Spleen (tissue), 11 donors: ENCODE data around the gene CHM. TPM values are rescaled to one million over a fixed set of nuclear protein-coding genes. Genes with fewer than 3 reads are reported as not detected.

Source experiments
- DNase-seq: peaks from one replicate; pipeline ENCODE4 v3.0.0-alpha.2; 2020
- H3K27ac ChIP-seq, 8 donors: fragments of 200-600 bp; sonication (generic) in 7 of 8; 1 replicate in 4 of 8; 2 replicates in 4 of 8; pipeline versions ENCODE4 v1.5.0 to v1.8.0; 2016 to 2021; ENCODE audit warnings: inconsistent platforms in 4 of 8, mild to moderate bottlenecking in 4 of 8, moderate library complexity in 1 of 8
- H3K27me3 ChIP-seq, 7 donors: fragments of 200-600 bp; sonication (generic) in 6 of 7; replicated peaks in 1 of 7; 1 replicate in 4 of 7; 2 replicates in 3 of 7; pipeline versions ENCODE4 v1.5.0 to v1.8.0; 2016 to 2021; ENCODE audit warnings: inconsistent platforms in 3 of 7, mild to moderate bottlenecking in 1 of 7
- H3K36me3 ChIP-seq, 6 donors: fragments of 200-600 bp; sonication (generic) in 5 of 6; 1 replicate in 4 of 6; 2 replicates in 2 of 6; pipeline versions ENCODE4 v1.5.0 to v1.8.0; 2016 to 2021; ENCODE audit warnings: inconsistent platforms in 2 of 6
- H3K4me1 ChIP-seq, 6 donors: fragments of 200-600 bp; sonication (generic) in 5 of 6; 1 replicate in 3 of 6; 2 replicates in 3 of 6; pipeline versions ENCODE4 v1.5.0 to v1.8.0; 2016 to 2021; ENCODE audit warnings: inconsistent platforms in 3 of 6
- H3K4me3 ChIP-seq, 8 donors: fragments of 200-600 bp; sonication (generic) in 7 of 8; 1 replicate in 4 of 8; 2 replicates in 4 of 8; pipeline versions ENCODE4 v1.5.0 to v1.8.0; 2016 to 2021; ENCODE audit warnings: inconsistent platforms in 4 of 8, mild to moderate bottlenecking in 4 of 8, moderate library complexity in 2 of 8
- H3K9me3 ChIP-seq, 8 donors: fragments of 200-600 bp; sonication (generic) in 7 of 8; 1 replicate in 4 of 8; 2 replicates in 4 of 8; pipeline versions ENCODE4 v1.5.0 to v1.8.0; 2016 to 2021; ENCODE audit warnings: inconsistent platforms in 4 of 8
- POLR2A ChIP-seq, 3 donors: fragments of 450-650 bp; IDR thresholded peaks; one replicate each; pipeline ENCODE4 v1.5.1; 2017; ENCODE audit warnings: antibody characterized with exemption in 3 of 3, mild to moderate bottlenecking in 1 of 3
- POLR2AphosphoS5 ChIP-seq, 3 donors: sonication (generic); formaldehyde crosslinking; IDR thresholded peaks; one replicate each; pipeline ENCODE4 v1.5.1; 2017; ENCODE audit warnings: antibody characterized with exemption in 3 of 3
- WGBS, 5 donors: extraction: QIAGEN DNeasy Blood & Tissue Kit in 3 of 5; methylation state at CpG; one replicate each; pipeline versions ENCODE4 v1.1.5 to v1.1.7; 2013 to 2018; 5-methylcytosine and 5-hydroxymethylcytosine counted together
- intact Hi-C: fragments of 100-400 bp; cut with DNase I; formaldehyde crosslinking; loops from one replicate; pipeline ENCODE4 v1.15.0; 2023; ENCODE audit warnings: low total_unique reads
- polyA plus RNA-seq, 3 donors: library from polyadenylated mRNA; stranded (reverse); fragments of 200-250 nt; gene quantifications; one replicate each; pipeline ENCODE4 v1.2.1, GENCODE V29; 2013
- total RNA-seq, 7 donors: library from RNA; depleted of rRNA in 3 of 7; stranded (reverse); fragments of >200 nt in 3 of 7; fragmentation: NEBNext Ultra II Directional in 4 of 7; extraction: Animal tissue kit (Norgen Biotek cat#: 25700) in 4 of 7; gene quantifications; one replicate each; pipeline versions ENCODE4 v1.1.0 to v1.2.1, GENCODE V29; 2016 to 2021
- TF ChIP-seq, protein P1 (sequence below), 11 experiments: fragments of 200-600 bp in 7 of 11; fragments of 450-650 bp in 4 of 11; sonication (generic) in 4 of 11; IDR thresholded peaks in 8 of 11; conservative IDR thresholded peaks in 3 of 11; 1 replicate in 7 of 11; 2 replicates in 4 of 11; pipeline versions ENCODE4 v1.4.0 to v1.8.0; 2016 to 2021; ENCODE audit warnings: antibody characterized with exemption in 11 of 11, inconsistent platforms in 4 of 11, mild to moderate bottlenecking in 1 of 11
- donor health status: healthy with polysubstance abuse.
- donor health status: DM: no; HTN: no; CAD: no; lungs with moderate emphysema.
- donor health status: DM: no; HTN: no; CAD: no.
- donor health status: Bipolar disorder and iron deficiency.
- donor health status: healthy.
- donor health status: DM: no; HTN: no; CAD: no.
- donor health status: DM: yes; HTN: yes; CAD: no.

CHM gene
- total and polyA plus RNA-seq, 10 donors = 9.3 to 35.3 (median 23.3) TPM

GRCh38 chrX:86051741-86052140 lies 4.4 kb upstream of the CHM start:
- Histone ChIP-seq H3K36me3 (no peaks in the 10 kb centered on the region), H3K9me3 (no peaks in the 10 kb centered on the region), H3K27ac (no peak overlapping the region), H3K4me1 (peaks cover 0 to 2% (median under 1%) of the 10 kb centered on the region in 6 donors), H3K27me3 (peaks cover 0 to 7% (median 0%) of the 10 kb centered on the region in 7 donors), H3K4me3 (no peak overlapping the region)
- DNase-seq = no peak
- TF ChIP-seq POLR2A (IDR thresholded peaks at IDR 0.05) = no peak
- TF ChIP-seq, protein P1, sequence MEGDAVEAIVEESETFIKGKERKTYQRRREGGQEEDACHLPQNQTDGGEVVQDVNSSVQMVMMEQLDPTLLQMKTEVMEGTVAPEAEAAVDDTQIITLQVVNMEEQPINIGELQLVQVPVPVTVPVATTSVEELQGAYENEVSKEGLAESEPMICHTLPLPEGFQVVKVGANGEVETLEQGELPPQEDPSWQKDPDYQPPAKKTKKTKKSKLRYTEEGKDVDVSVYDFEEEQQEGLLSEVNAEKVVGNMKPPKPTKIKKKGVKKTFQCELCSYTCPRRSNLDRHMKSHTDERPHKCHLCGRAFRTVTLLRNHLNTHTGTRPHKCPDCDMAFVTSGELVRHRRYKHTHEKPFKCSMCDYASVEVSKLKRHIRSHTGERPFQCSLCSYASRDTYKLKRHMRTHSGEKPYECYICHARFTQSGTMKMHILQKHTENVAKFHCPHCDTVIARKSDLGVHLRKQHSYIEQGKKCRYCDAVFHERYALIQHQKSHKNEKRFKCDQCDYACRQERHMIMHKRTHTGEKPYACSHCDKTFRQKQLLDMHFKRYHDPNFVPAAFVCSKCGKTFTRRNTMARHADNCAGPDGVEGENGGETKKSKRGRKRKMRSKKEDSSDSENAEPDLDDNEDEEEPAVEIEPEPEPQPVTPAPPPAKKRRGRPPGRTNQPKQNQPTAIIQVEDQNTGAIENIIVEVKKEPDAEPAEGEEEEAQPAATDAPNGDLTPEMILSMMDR (IDR thresholded peaks at IDR 0.05 in 8 of 11, conservative IDR thresholded peaks at IDR 0.05 in 3 of 11) = no peak
- WGBS, 5 donors = 62 to 82% (median 69%) methylated on average over 2 of the region's 2 CpGs
- intact Hi-C loops = no loop called here

GRCh38 chrX:86047936-86048280 lies 550 bp upstream of the CHM start:
- DNase-seq = no peak
- H3K27ac ChIP-seq = peak overlapping the region in 7 of 8 donors; percentile 78 to 91 (median 84)
- H3K9me3 ChIP-seq = no peaks in the 10 kb centered on the region
- intact Hi-C loops = no loop called here
- H3K4me3 ChIP-seq = peak overlapping the region; percentile 29 to 80 (median 52)
- no peaks in the 10 kb centered on the region for H3K27me3 ChIP-seq
- 22 to 54% (median 41%) methylated on average over 15 of the region's 15 CpGs for WGBS, 5 donors
- TF ChIP-seq POLR2AphosphoS5 (IDR thresholded peaks at IDR 0.05) (no peak), POLR2A (IDR thresholded peaks at IDR 0.05) (no peak)
- TF ChIP-seq, protein P1 (IDR thresholded peaks at IDR 0.05 in 8 of 11, conservative IDR thresholded peaks at IDR 0.05 in 3 of 11) = no peak
- no peaks in the 10 kb centered on the region for H3K36me3 ChIP-seq
- peaks cover 0 to 19% (median 13%) of the 10 kb centered on the region in 6 donors for H3K4me1 ChIP-seq

- TF ChIP-seq, protein P1 (IDR thresholded peaks at IDR 0.05 in 8 of 11, conservative IDR thresholded peaks at IDR 0.05 in 3 of 11) = no peak
- TF ChIP-seq POLR2A (IDR thresholded peaks at IDR 0.05) (no peak), POLR2AphosphoS5 (IDR thresholded peaks at IDR 0.05) (no peak)
- H3K4me3 ChIP-seq = no peak overlapping the region
- H3K36me3 ChIP-seq = no peaks in the 10 kb centered on the region
- intact Hi-C loops = no loop called here
- H3K27me3 ChIP-seq = no peaks in the 10 kb centered on the region
- peaks cover 0 to 19% (median 13%) of the 10 kb centered on the region in 6 donors for H3K4me1 ChIP-seq
- no peak overlapping the region for H3K27ac ChIP-seq
- DNase-seq = no peak
- no peaks in the 10 kb centered on the region for H3K9me3 ChIP-seq
Observed at GRCh38 chrX:86044216-86044615, 3.1 kb downstream of the CHM start.

GRCh38 chrX:86039625-86040568 lies 7.5 kb downstream of the CHM start:
- H3K27me3 ChIP-seq = no peaks in the 10 kb centered on the region
- peak; percentile 52 for DNase-seq

More at GRCh38 chrX:86039625-86040568, 7.5 kb downstream of the CHM start:
- peaks cover 0 to 4% (median 0%) of the 10 kb centered on the region in 6 donors for H3K4me1 ChIP-seq
- 82 to 92% (median 85%) methylated on average over 19 to 21 of the region's 21 CpGs for WGBS, 5 donors
- H3K36me3 ChIP-seq = no peaks in the 10 kb centered on the region
- no peak overlapping the region for H3K27ac ChIP-seq
- H3K9me3 ChIP-seq = no peaks in the 10 kb centered on the region
- TF ChIP-seq POLR2AphosphoS5 (IDR thresholded peaks at IDR 0.05) (no peak), POLR2A (IDR thresholded peaks at IDR 0.05) (no peak)
- TF ChIP-seq, protein P1 (IDR thresholded peaks at IDR 0.05 in 8 of 11, conservative IDR thresholded peaks at IDR 0.05 in 3 of 11) = no peak
- intact Hi-C loops = no loop called here
- no peak overlapping the region for H3K4me3 ChIP-seq
